ENCODE results near the gene FAM3D.
A peak's percentile ranks its signal among the peaks of the same experiment; 100 is the strongest.

Gene FAM3D

DNA sequence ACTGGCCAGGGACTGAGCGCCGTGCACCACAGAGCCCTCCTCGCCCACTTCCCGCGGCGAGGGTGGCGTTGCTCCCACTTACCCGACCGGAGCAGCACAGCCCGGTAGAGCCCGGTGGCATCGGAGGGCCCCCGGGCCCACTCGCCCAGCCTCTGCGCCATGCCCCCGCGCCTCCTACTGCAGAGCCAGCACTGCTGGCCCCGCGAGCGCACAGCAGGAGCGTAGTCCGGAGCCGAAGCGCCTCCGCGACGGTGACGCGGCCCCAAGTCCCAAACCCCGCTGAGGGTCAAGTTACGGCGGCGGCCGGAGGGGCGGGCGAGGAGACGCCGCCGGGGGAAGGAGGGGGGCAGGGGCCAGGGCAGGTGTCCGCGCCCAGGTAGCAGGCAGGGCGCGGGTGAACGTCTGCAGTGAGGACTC is 79.8 kb downstream of the FAM3D start:
- ChIA-PET POLR2A (no interaction called here), CTCF (no interaction called here)
- TF ChIP-seq CTCF (IDR thresholded peaks at IDR 0.05; ENCODE audit: control extremely low read depth, extremely low read depth, low read depth, missing control alignments): no peak
- no peak for DNase-seq (ENCODE audit: extremely low spot score)

DNA sequence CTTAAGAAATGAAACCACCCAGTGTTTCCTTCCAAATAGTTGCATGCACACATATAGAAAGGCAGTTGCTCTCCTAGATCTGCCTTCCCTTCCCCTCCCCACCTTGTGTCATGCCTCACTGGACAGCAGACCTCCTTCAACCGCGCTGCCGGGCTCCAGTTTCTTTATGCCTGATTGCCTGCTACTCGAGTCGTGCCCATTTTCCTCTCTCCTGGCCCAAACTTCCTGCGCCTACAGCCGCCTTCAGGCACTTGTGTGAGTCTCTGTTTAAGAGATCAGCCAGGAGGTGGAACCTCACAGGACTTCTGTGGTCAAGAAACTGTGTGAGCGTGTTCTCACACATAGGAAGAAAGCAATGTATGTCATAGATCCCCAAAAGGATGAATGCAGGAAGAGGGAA is 80.6 kb downstream of the FAM3D start:
- TF ChIP-seq CTCF (IDR thresholded peaks at IDR 0.05; ENCODE audit: control extremely low read depth, extremely low read depth, low read depth, missing control alignments): no peak
- ChIA-PET CTCF (interaction anchor here (1.3 to 2.1 kb wide), 3 partner anchors 12 to 44 kb away, joined by 5 to 8 read pairs (median 5); no protein-coding TSS in a partner anchor), POLR2A (no interaction called here)
- DNase-seq (ENCODE audit: extremely low spot score): no peak

DNA sequence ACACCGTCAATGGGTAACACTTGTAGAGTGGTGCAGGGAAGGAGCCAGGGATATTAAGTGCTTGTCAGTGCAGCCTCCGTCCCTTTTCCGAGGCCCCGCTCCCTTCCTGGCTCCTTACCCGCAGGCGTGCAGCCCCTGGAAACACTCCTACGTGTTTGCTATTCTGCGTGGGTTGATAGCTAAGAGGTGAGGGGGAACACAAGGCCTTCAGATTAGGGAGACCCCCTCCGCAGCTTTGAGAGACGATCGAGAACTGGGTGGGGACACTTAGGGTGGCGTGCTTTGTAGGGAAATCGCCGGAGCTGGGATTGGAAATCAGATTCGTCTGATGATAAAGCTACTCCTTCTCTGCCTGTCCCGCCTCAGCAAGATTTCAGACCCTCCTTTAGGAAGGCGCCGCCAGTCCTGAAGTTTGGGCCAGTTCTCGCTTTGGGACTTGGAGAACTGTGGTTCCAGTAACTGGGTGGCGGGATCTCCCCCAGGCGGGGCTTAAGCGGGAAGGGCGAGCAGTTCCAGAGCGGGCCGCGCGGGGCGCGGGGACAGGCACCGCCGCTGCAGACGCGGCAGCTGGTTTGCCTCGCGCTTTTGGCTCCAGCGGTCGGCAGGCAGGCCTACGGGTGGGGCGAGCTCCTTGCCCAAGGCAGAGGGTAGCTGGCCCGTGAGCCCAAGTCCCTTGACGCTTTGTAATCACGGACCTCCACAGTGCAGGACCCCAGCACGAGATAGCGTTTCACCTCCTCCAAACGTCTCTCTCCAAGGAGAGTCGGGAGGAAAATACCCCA is 81.4 kb downstream of the FAM3D start:
- ChIA-PET POLR2A (no interaction called here), CTCF (interaction anchor here (0.9 to 2.1 kb wide), 6 partner anchors 11 to 45 kb away, joined by 3 to 8 read pairs (median 4); no protein-coding TSS in a partner anchor)
- peak; percentile 73 for DNase-seq (ENCODE audit: extremely low spot score)
- peak; percentile 20 for TF ChIP-seq CTCF (IDR thresholded peaks at IDR 0.05; ENCODE audit: control extremely low read depth, extremely low read depth, low read depth, missing control alignments)

- TF ChIP-seq CTCF (IDR thresholded peaks at IDR 0.05; ENCODE audit: control extremely low read depth, extremely low read depth, low read depth, missing control alignments): no peak
- POLR2A ChIA-PET: no interaction called here
- no peak for DNase-seq (ENCODE audit: extremely low spot score)
- CTCF ChIA-PET: interaction anchor here (0.9 to 2.1 kb wide), 6 partner anchors 10 to 46 kb away, joined by 3 to 8 read pairs (median 4); no protein-coding TSS in a partner anchor
Measured at GRCh38 chr3:58584690-58585004, 81.9 kb downstream of the FAM3D start.
